ENCODE measurements around the gene HEXD. TPM values are rescaled to one million over a fixed set of nuclear protein-coding genes. Genes with fewer than 3 reads are reported as not detected.

The HEXD gene
- total RNA-seq, 1 donor: 9.4 TPM

DNA sequence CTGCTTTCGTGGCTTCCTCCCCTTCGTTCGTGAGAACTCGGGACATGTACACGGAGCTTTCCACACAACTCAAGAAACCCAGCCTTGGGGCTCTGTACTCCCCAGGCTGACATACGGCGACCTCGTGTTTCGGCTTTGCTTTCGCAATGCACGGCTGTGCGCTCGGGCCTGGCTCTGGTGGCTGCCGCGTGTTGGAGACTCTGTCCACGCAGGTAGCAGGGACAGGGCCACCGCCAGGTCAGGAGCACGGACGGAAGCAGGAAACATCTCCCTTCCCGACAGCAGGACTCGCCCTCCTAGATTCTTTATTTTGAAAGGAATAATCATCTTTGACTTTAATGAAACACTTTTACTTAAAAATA is 29.2 kb upstream of the HEXD start:
- H3K4me3 ChIP-seq (ENCODE audit: low read depth, low read length): no peak overlapping the region
- TF ChIP-seq, protein P1, sequence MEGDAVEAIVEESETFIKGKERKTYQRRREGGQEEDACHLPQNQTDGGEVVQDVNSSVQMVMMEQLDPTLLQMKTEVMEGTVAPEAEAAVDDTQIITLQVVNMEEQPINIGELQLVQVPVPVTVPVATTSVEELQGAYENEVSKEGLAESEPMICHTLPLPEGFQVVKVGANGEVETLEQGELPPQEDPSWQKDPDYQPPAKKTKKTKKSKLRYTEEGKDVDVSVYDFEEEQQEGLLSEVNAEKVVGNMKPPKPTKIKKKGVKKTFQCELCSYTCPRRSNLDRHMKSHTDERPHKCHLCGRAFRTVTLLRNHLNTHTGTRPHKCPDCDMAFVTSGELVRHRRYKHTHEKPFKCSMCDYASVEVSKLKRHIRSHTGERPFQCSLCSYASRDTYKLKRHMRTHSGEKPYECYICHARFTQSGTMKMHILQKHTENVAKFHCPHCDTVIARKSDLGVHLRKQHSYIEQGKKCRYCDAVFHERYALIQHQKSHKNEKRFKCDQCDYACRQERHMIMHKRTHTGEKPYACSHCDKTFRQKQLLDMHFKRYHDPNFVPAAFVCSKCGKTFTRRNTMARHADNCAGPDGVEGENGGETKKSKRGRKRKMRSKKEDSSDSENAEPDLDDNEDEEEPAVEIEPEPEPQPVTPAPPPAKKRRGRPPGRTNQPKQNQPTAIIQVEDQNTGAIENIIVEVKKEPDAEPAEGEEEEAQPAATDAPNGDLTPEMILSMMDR (IDR thresholded peaks at IDR 0.05; ENCODE audit: insufficient read depth, low read length): no peak
- no peak for DNase-seq (ENCODE audit: low read depth)

DNA sequence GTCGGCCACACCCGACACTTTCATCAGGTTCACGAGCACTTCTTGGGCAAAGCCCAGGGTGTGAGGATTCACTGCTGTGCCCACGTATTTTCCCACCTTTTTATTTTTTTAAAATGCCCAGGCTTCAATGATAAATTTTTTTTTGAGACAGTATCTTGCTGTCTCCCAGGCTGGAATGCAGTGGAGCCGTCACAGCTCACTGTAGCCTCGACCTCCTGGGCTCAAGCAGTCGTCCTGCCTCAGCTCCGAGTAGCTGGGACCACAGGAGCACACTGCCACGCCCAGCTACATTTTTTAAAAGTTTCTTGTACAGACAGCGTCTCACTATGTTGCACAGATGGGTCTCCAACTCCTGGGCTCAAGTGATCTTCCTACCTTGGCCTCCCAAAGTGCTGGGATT is 28.8 kb upstream of the HEXD start:
- H3K4me3 ChIP-seq (ENCODE audit: low read depth, low read length): no peak overlapping the region
- TF ChIP-seq, protein P1 (IDR thresholded peaks at IDR 0.05; ENCODE audit: insufficient read depth, low read length): no peak
- DNase-seq (ENCODE audit: low read depth): no peak

DNA sequence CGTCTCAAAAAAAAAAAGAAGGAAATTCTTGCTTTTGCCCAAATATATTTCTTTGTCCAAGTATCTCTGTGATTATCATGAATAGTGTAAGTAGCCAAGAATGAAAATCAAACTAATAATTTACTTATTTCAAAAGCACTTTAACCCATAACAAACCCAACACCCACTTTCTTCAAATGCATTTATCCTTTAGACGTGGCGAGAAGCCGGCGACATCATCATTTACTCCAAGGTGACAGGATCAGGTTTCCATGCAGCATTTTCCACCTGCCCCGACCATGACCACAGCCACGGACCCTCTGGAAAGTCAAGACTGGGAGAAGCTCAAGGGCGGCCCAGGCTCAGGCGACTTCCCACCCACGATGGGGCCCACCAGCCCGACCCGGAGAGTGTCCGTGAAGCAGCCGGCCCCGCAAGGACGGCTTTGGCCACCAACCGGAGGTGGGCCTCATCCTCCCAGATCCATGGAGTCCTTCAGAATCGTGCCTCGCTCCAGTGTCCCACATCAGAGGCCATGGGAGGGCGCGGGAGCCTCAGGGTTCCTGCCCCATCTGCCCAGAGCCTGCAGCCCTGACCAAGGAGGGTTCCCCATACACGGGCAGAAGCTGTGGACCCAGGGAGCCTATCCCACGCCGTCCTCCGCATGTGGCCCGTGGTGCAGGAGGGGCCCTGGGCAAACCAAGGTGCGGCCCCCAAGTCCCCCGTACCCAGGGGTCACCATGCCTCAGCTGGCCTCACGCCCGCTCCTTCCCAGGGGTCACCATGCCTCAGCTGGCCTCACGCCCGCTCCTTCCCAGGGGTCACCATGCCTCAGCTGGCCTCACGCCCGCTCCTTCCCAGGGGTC is 27.9 kb upstream of the HEXD start:
- TF ChIP-seq, protein P1 (IDR thresholded peaks at IDR 0.05; ENCODE audit: insufficient read depth, low read length): no peak
- no peak for DNase-seq (ENCODE audit: low read depth)
- H3K4me3 ChIP-seq (ENCODE audit: low read depth, low read length): no peak overlapping the region

DNA sequence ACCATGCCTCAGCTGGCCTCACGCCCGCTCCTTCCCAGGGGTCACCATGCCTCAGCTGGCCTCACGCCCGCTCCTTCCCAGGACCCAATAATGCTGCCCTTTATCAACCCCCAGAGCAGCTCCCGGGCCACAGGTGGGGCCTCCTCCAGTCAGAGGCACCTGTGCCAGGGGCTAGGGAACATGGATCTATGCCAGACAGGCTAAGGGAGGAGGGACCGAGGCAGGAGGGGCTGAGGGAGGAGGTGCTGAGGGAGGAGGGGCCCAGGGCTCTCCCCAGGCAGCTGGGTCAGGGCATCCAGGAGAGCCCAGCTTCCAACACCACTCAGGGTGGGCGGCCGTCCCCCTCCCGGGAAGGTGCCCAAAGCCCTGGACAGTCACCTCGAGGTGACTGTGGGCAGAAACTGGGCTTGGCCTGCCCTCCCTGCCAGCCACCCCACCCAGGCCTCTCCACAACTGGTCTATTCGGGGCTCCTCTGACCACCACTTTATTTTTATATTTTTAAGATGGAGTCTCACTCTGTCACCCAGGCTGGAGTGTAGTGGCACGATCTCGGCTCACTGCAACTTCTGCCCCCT is 27.2 kb upstream of the HEXD start:
- no peak for DNase-seq (ENCODE audit: low read depth)
- TF ChIP-seq, protein P1 (IDR thresholded peaks at IDR 0.05; ENCODE audit: insufficient read depth, low read length): no peak
- no peak overlapping the region for H3K4me3 ChIP-seq (ENCODE audit: low read depth, low read length)

- TF ChIP-seq, protein P1 (IDR thresholded peaks at IDR 0.05; ENCODE audit: insufficient read depth, low read length): no peak
Measured at GRCh38 chr17:82391496-82392066, 26.6 kb upstream of the HEXD start.

DNA sequence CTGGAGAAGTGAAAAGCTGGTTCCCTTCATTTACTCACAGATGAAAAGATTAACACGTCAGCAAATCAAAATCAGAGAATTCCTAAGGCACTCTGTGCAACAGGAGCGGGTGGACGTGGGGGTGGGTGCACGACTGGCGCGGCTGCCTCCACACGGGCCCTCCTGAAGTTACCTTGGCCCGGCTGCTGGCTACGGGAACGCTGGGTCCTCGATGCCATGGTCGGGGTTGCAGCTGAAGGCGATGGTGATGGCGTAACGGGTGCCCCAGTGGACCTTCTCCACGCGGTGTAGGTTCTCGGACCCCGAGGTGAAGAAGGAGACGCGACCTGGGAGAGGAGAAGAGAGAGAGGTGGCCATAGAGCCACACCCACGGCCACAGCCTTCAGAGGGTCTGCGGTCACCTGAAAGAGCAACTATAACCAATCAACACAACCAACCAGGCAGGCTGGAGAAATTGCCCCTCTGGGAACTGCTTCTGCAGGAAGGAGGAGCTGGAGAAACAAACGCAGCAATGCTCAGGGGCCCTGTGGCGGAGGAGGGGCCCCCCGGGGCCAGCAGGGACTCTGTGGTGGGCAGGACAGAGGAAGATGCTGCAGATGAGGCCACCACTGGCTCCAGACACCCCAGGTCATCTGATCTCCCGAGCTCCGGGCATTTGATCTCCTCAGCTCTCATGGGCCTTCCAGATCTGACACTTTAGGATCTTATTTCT is 25.8 kb upstream of the HEXD start:
- no peak overlapping the region for H3K4me3 ChIP-seq (ENCODE audit: low read depth, low read length)
- TF ChIP-seq, protein P1 (IDR thresholded peaks at IDR 0.05; ENCODE audit: insufficient read depth, low read length): no peak
- no peak for DNase-seq (ENCODE audit: low read depth)

More at GRCh38 chr17:82391496-82392066, 26.6 kb upstream of the HEXD start:
- H3K4me3 ChIP-seq (ENCODE audit: low read depth, low read length): no peak overlapping the region
- no peak for DNase-seq (ENCODE audit: low read depth)
